Measurements from ENCODE around the gene CD200.

CD200 gene

DNA sequence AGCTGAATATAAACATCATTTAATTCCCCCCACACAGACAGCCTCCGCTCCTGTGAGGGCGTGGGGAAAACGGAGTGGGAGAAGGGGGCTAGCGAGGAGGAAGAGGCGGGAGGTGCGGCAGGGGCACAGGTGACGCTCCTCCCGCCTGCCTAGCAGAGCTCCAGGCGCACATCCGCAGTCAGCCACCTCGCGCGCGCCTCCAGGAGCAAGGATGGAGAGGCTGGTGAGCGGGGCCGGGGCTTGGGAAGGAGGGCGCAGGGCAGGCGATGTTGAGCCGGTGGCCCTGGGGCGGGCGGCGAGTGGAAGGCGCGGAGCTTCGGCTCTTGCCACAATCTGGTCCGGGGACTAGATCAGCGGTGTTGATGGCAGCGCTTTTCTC lies at the start of gene CD200:
Gene CD200, plus strand, starts transcription at position 155 of the 379 bp plus-strand sequence. Its CDS starts 57 bp downstream, at position 212.
- DNase-seq = peak; percentile 82

DNA sequence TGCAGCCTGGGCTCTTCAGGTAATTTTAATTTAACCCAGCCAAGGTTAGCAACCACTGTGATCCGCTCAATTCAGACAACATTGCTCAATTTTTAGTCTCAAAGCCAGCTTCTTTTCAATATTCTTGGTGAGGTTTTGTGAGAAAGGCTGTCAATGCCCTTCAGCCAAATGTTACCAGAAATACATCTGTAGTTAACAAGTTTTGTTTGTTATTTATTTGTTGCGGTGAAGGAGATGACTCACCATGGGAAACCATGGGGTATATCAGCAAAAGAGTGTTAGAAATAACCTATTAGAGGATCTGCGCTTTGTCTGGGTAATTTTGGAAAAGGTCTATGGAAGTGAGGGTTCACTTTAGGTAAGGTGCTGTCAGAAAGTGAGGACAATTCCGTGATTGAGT lies 43.9 kb upstream of the CD200 start:
- DNase-seq = no peak

DNA sequence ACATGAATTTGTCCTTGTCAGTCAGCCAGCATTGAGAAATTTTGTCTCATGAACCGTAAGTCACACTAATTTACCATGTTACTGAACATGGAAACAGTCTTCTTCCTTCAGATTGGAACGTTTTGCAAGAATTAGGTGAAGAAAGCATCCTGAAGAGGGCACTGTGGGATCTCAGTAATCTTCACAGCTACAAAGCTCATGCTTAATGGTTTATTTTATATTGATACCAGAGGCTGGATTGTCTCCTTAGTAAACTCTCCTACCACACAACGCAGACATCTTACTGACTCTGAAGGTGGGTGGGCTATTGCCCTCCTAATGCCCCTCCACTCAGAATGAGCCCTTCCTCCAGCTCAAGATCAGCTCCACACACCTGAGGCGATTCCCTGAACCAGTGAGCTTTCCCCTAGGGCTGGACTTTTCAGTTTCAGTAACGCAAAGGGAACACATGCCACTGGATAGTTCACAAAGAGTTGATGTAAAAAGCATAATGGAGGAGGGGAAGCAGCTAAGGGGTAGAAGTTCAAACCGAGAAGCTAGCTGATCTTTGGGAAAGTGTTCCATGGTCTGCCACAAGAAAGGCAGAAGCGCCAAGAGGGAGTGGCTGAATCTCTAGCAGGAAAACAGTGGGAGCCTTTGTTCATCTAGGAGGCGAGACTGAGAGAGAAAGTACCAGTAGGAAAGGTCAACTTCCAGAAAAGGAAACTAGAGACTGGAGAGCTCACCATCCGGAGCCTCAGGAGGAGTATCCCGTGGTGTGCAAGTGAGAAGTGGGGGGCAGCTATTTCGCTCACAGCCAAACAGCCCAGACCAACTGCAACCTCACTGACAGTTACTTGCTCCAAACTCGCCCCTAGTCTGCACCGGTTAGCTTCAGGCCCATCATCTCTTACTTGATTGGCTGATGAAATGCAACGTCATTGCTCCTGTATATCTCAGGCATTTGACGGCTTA lies 39.3 kb upstream of the CD200 start, which contains the start of gene SLC9C1:
Gene SLC9C1, minus strand, starts transcription at position 849 of the 954 bp plus-strand sequence. CDS start 7,425 bp downstream, outside the sequence.
- DNase-seq = peak; percentile 38

DNA sequence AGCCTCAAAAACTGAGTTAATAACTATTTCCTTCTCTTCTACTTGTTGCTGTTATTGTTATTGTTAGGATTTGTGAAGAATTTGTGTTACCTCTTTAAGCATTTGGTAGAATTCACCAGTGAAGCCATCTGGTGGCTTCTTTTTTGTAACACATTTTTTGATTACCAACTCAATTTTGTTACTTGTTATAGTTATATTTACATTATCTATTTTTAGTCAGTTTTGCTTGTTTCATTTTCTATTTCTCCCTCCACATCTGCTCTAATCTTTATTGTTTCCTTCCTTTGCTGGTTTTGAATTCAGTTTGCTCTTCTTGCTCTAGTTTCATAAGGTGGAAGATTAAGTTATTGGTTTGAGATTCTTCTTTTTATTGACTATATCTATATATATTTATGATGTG lies 35.2 kb upstream of the CD200 start:
- DNase-seq = no peak

GRCh38 chr3:112298781-112299180 lies 34.2 kb upstream of the CD200 start:
- DNase-seq = no peak

DNA sequence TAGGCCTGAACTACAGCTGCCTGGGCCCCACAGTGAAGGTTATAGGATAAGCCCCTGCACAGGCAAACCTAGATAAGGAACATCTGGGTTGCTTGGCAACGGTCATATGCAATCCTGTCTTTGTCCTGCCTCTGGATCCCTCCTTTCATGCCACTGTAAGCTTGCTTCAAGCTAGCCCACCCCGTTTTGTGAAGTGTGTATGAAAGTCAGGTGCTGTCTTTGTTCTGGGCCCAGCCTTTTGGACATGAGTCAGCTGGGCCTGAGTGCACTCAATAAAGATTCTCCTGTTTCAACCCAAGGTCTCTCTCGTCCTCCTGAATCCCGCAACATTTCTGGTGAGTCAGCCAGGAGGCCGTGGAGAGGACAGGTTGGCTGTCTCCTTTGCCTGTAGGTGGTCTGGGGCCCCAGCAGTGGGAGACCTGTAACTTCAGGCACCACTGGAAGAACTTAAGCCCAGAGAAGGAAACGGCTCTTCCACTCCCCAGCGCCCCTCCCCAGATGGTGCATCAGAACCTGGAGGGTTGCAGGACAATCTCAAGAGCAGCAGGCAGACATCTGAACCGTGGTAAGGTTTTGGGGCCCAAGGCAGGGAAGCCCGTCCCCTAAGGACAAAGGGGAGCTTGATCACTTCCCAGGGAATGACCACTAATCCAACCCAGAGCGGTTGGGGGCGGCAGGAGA lies 30.7 kb upstream of the CD200 start:
- no peak for DNase-seq

- no peak for DNase-seq
Measured at GRCh38 chr3:112302881-112303763, 29.8 kb upstream of the CD200 start.

DNA sequence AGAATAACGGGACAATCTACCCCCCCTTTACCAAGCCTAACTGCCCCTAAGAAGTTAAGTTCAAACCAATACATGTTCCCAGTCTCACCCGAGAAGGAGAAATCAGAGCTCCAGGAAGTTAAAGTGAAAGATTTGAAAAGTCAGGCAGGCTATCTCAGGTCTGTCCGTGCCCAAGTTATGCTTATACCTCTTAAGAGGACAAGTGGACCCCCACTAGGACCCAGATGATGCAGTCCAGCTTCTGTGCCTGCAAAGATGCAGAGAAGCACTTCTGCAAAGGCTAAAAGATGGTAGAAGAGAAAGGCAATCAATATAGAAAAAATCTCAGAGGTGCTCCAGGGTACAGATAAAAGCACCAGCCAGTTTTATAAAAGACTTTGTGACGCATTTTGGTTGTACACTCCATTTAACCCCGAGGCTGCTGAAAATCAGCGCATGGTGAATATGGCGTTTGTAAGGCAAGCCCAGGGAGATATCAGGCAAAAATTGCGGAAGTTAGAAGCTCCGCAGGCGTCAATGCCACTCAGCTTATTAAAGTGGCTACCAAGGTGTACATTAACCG lies 29.1 kb upstream of the CD200 start:
- no peak for DNase-seq

DNA sequence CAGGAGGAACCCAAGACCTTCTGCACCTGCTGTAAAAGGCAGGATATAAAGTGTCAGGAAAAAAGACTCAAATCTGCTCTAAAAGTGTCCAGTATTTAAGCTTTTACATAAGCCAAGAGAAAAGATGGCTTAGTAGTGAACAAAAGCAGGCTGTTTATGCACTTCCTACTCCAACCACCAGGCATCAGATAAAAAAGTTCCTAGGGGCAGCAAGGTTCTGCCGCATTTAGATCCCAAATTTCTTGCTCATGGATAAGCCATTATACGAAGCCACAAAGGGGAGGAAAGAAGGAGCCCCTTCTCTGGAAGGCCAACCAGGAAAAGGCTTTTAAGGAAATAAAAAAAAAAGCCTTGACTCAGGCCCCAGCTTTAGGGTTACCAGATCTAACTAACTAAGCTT lies 28.3 kb upstream of the CD200 start:
- no peak for DNase-seq

- DNase-seq = no peak
Measured at GRCh38 chr3:112306825-112307224, 26.1 kb upstream of the CD200 start.

GRCh38 chr3:112307557-112307956 lies 25.4 kb upstream of the CD200 start:
- no peak for DNase-seq

GRCh38 chr3:112308151-112308911 lies 24.6 kb upstream of the CD200 start:
- no peak for DNase-seq

DNA sequence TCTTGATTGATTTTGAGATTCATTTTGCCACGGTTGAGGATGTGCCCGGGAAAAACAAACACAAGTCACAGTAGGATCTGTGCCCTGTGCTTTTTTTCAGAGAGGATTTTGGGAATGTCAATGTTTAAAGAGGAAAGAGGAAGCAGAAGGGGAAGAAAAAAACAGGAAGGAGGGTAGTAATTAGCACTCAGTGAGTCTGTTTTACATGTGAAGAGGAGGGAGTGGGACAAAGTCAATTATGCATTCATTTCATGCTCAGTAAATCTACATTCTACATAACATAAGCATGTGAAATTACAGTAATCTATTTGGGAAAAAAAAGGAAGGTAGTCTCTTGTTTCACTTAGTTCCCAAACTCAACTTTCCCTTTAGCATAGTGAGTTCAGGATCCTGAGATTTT lies 18.3 kb upstream of the CD200 start:
- DNase-seq = no peak

- DNase-seq = no peak
Measured at GRCh38 chr3:112315791-112316190, 17.2 kb upstream of the CD200 start.

- DNase-seq = no peak
Measured at GRCh38 chr3:112319516-112320276, 13.3 kb upstream of the CD200 start.

DNA sequence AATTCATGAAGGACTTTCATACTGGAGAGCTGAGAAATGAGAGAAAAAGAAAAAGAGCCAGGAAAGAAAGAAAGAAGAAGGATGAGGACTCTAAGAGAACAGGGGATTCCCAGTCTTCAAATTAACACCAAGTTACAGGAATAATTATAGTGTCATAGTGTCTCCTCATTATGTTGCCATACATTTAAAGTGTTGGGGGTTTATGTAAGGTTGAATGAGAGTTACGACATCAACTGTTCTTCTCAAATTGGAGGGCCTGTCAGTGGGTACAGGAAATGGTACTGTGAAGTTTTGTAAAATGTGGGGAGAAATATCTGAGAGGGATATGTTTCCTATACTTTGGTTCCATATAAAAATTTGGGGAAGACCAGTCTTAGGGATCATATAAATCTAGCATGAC lies 12.3 kb upstream of the CD200 start:
- no peak for DNase-seq

DNA sequence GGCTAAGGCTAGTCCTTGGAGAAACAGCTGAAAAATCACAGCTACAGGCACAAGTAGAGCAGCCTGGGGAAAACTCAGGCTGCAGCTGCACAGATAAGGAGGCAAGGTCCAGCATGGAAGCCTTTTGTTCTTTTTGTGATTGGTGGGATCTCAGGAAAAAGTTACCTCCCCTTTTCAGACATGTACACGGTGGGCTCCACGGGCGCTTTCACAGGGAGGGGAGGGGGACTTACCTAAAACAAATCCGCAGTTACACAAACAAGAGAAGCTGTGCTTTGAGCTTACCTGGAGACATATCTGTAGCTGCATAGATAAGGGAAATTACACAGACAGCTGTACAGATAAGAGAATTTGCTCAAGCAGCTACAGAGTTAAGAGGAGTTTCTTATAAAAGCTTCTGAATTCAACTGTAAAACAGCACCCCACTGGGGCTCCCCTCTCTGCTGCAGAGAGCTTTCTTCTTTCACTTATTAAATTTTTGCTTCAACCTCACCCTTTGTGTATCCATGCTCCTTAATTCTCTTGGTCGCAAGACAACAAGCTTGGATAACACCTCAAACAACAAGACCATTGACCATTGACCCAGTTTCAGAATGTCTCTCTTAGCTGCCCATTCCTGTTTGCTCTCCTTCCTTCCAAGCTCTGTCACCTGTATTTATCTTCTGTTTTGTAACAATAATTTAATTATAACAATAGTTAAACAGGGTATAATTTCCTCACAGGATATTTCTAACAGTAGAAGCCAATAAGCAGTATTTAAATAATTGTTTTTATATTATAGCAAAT lies 10.9 kb upstream of the CD200 start:
- DNase-seq = no peak

GRCh38 chr3:112327371-112327951 lies 5.5 kb upstream of the CD200 start:
- peak; percentile 46 for DNase-seq

DNA sequence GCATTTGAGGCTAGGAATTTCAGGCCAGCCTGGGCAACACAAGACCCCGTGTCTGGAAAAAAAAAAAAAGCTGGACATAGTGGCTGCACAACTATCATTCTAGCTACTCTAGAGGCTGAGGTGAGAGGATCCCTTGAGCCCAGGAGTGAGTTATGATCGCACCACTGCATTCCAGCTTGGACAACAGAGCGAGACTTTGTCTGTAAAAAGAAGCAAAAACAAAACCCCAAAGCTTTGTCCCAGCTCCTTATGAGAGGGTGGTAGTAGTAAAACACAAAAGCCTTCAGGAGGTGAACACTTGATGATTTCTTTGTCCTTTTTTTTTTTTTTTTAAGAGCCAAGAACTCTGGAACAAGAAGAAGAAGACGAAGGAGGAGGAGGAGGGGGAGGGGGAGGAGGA lies 1.1 kb upstream of the CD200 start:
- no peak for DNase-seq

Measured in stimulated activated CD4-positive, alpha-beta T cell treated with anti-CD3 and anti-CD28 coated beads, Interleukin-15, amount 100 ng/mL, for 24 hours (primary cell).